HAP-1 (cell line): Measurements from ENCODE around the gene RASSF5.

Experiments
- DNase-seq, 2 experiments: peaks; one replicate each; pipeline ENCODE4 v3.0.0-alpha.2; 2016 to 2020; ENCODE audit warnings: low spot score in 2 of 2
- H3K27me3 ChIP-seq: fragments of 250-450 bp; sonication (Bioruptor Pico); 2 replicates; pipeline ENCODE4 v1.5.1; 2020; ENCODE audit warnings: low read depth, mild to moderate bottlenecking, moderate library complexity
- H3K36me3 ChIP-seq: fragments of 250-450 bp; sonication (Bioruptor Pico); replicated peaks from 2 replicates; pipeline ENCODE4 v1.5.1; 2020; ENCODE audit warnings: mild to moderate bottlenecking
- H3K4me1 ChIP-seq: fragments of 250-450 bp; sonication (Bioruptor Pico); 2 replicates; pipeline ENCODE4 v1.5.1; 2020; ENCODE audit warnings: mild to moderate bottlenecking
- H3K4me3 ChIP-seq: fragments of 250-450 bp; sonication (Bioruptor Pico); 2 replicates; pipeline ENCODE4 v1.5.1; 2020; ENCODE audit warnings: mild to moderate bottlenecking, moderate library complexity
- H3K9me3 ChIP-seq: fragments of 250-450 bp; sonication (Bioruptor Pico); 2 replicates; pipeline ENCODE4 v1.5.1; 2020; ENCODE audit warnings: mild to moderate bottlenecking, moderate library complexity
- in situ Hi-C: fragments of 300-500 bp; cut with MboI; formaldehyde crosslinking; loops from 3 replicates; pipeline ENCODE4 v1.14.3; 2020; ENCODE audit warnings: low sequenced_read_pairs, inconsistent platforms, mixed read lengths

The RASSF5 gene

GRCh38 chr1:206469933-206470691 is 37.2 kb upstream of the RASSF5 start, which contains the start of gene IKBKE:
IKBKE (plus strand) TSS chr1:206470476; CDS start chr1:206473228, 2,752 bp downstream.
- Histone ChIP-seq H3K27me3 (no peaks in the 10 kb centered on the region), H3K36me3 (no peaks in the 10 kb centered on the region), H3K4me3 (peak within 1 kb of the TSS; percentile 27), H3K9me3 (no peaks in the 10 kb centered on the region), H3K4me1 (peaks cover 6% of the 10 kb centered on the region; the same call in 1 of the 2 replicates)
- in situ Hi-C loops, result loop anchor here (10.0 kb wide), 1 partner anchor 445 kb away; no protein-coding TSS in a partner anchor
- peak; percentile 21 to 56 for DNase-seq

GRCh38 chr1:206470692-206471414 is 36.5 kb upstream of the RASSF5 start:
- peaks cover 6% of the 10 kb centered on the region; the same call in 1 of the 2 replicates for H3K4me1 ChIP-seq
- H3K27me3 ChIP-seq, result no peaks in the 10 kb centered on the region
- peak overlapping the region; percentile 27 for H3K4me3 ChIP-seq
- H3K36me3 ChIP-seq, result no peaks in the 10 kb centered on the region
- H3K9me3 ChIP-seq, result no peaks in the 10 kb centered on the region
- in situ Hi-C loops, result loop anchor here (10.0 kb wide), 1 partner anchor 444 kb away; no protein-coding TSS in a partner anchor
- DNase-seq, result no peak

- in situ Hi-C loops, result loop anchor here (10.0 kb wide), 1 partner anchor 443 kb away; no protein-coding TSS in a partner anchor
- no peaks in the 10 kb centered on the region for H3K9me3 ChIP-seq
- H3K4me1 ChIP-seq, result peaks cover 6% of the 10 kb centered on the region; the same call in 1 of the 2 replicates
- no peak for DNase-seq
- H3K27me3 ChIP-seq, result no peaks in the 10 kb centered on the region
- no peak overlapping the region for H3K4me3 ChIP-seq
- H3K36me3 ChIP-seq, result no peaks in the 10 kb centered on the region
Measured at GRCh38 chr1:206471415-206471801, 35.9 kb upstream of the RASSF5 start.

- Histone ChIP-seq H3K9me3 (no peaks in the 10 kb centered on the region), H3K27me3 (no peaks in the 10 kb centered on the region), H3K4me3 (no peak overlapping the region), H3K4me1 (peaks cover 6% of the 10 kb centered on the region; the same call in 1 of the 2 replicates), H3K36me3 (no peaks in the 10 kb centered on the region)
- DNase-seq, result no peak
- in situ Hi-C loops, result loop anchor here (10.0 kb wide), 1 partner anchor 443 kb away; no protein-coding TSS in a partner anchor
Measured at GRCh38 chr1:206472024-206472423, 35.3 kb upstream of the RASSF5 start.

- Histone ChIP-seq H3K4me3 (no peak overlapping the region), H3K27me3 (no peaks in the 10 kb centered on the region), H3K4me1 (peaks cover 6% of the 10 kb centered on the region; the same call in 1 of the 2 replicates), H3K9me3 (no peaks in the 10 kb centered on the region), H3K36me3 (no peaks in the 10 kb centered on the region)
- in situ Hi-C loops, result loop anchor here (10.0 kb wide), 1 partner anchor 442 kb away; no protein-coding TSS in a partner anchor
- no peak for DNase-seq
Measured at GRCh38 chr1:206472454-206472853, 34.9 kb upstream of the RASSF5 start.

GRCh38 chr1:206472886-206473285 is 34.4 kb upstream of the RASSF5 start:
- DNase-seq, result no peak
- Histone ChIP-seq H3K27me3 (no peaks in the 10 kb centered on the region), H3K4me1 (peaks cover 6% of the 10 kb centered on the region; the same call in 1 of the 2 replicates), H3K36me3 (no peaks in the 10 kb centered on the region), H3K9me3 (no peaks in the 10 kb centered on the region), H3K4me3 (no peak overlapping the region)
- in situ Hi-C loops, result loop anchor here (10.0 kb wide), 1 partner anchor 442 kb away; no protein-coding TSS in a partner anchor

GRCh38 chr1:206476058-206476457 is 31.3 kb upstream of the RASSF5 start:
- no peak for DNase-seq
- H3K9me3 ChIP-seq, result no peaks in the 10 kb centered on the region
- H3K4me3 ChIP-seq, result no peak overlapping the region
- H3K27me3 ChIP-seq, result no peaks in the 10 kb centered on the region
- peaks cover 1% of the 10 kb centered on the region; the same call in 1 of the 2 replicates for H3K4me1 ChIP-seq
- no peaks in the 10 kb centered on the region for H3K36me3 ChIP-seq
- in situ Hi-C loops, result loop anchor here (10.0 kb wide), 1 partner anchor 439 kb away; no protein-coding TSS in a partner anchor

- H3K9me3 ChIP-seq, result no peaks in the 10 kb centered on the region
- in situ Hi-C loops, result loop anchor here (10.0 kb wide), 1 partner anchor 438 kb away; no protein-coding TSS in a partner anchor
- no peaks in the 10 kb centered on the region for H3K27me3 ChIP-seq
- H3K4me1 ChIP-seq, result no peaks in the 10 kb centered on the region
- H3K36me3 ChIP-seq, result no peaks in the 10 kb centered on the region
- DNase-seq, result no peak
- no peak overlapping the region for H3K4me3 ChIP-seq
Measured at GRCh38 chr1:206476591-206476990, 30.7 kb upstream of the RASSF5 start.

- Histone ChIP-seq H3K27me3 (no peaks in the 10 kb centered on the region), H3K36me3 (no peaks in the 10 kb centered on the region), H3K4me3 (no peak overlapping the region), H3K9me3 (no peaks in the 10 kb centered on the region), H3K4me1 (no peaks in the 10 kb centered on the region)
- in situ Hi-C loops, result loop anchor here (10.0 kb wide), 1 partner anchor 438 kb away; no protein-coding TSS in a partner anchor
- no peak for DNase-seq
Measured at GRCh38 chr1:206477110-206477509, 30.2 kb upstream of the RASSF5 start.

GRCh38 chr1:206477581-206478380 is 29.6 kb upstream of the RASSF5 start:
- Histone ChIP-seq H3K9me3 (no peaks in the 10 kb centered on the region), H3K27me3 (no peaks in the 10 kb centered on the region), H3K4me3 (no peak overlapping the region), H3K4me1 (no peaks in the 10 kb centered on the region), H3K36me3 (no peaks in the 10 kb centered on the region)
- in situ Hi-C loops, result loop anchor here (10.0 kb wide), 1 partner anchor 437 kb away; no protein-coding TSS in a partner anchor
- no peak for DNase-seq

- in situ Hi-C loops, result loop anchor here (10.0 kb wide), 1 partner anchor 436 kb away; no protein-coding TSS in a partner anchor
- H3K4me1 ChIP-seq, result no peaks in the 10 kb centered on the region
- no peaks in the 10 kb centered on the region for H3K27me3 ChIP-seq
- H3K9me3 ChIP-seq, result no peaks in the 10 kb centered on the region
- DNase-seq, result no peak
- no peak overlapping the region for H3K4me3 ChIP-seq
- no peaks in the 10 kb centered on the region for H3K36me3 ChIP-seq
Measured at GRCh38 chr1:206478746-206479145, 28.6 kb upstream of the RASSF5 start.

- no peaks in the 10 kb centered on the region for H3K9me3 ChIP-seq
- H3K27me3 ChIP-seq, result no peaks in the 10 kb centered on the region
- no peaks in the 10 kb centered on the region for H3K4me1 ChIP-seq
- DNase-seq, result peak; percentile 63 to 84
- in situ Hi-C loops, result loop anchor here (10.0 kb wide), 1 partner anchor 435 kb away; no protein-coding TSS in a partner anchor
- H3K36me3 ChIP-seq, result no peaks in the 10 kb centered on the region
- no peak overlapping the region for H3K4me3 ChIP-seq
Measured at GRCh38 chr1:206479183-206480125, 27.9 kb upstream of the RASSF5 start.
